Posterior vena cava (tissue), 2 donors: Measurements from ENCODE around the gene HLA-G. TPM values are rescaled to one million over a fixed set of nuclear protein-coding genes. Genes with fewer than 3 reads are reported as not detected.
"Not testable (repeated sequence)": the region's sequence is repeated elsewhere in the genome, so short reads cannot be mapped to it uniquely, and the experiment has no call there.

Source experiments
- DNase-seq: peaks from one replicate; pipeline ENCODE4 v3.0.0-alpha.2; 2020; ENCODE audit warnings: low spot score
- intact Hi-C, 2 donors: fragments of 100-400 bp; cut with DNase I; formaldehyde crosslinking; loops; one replicate each; pipeline versions ENCODE4 v1.14.1 to v1.14.2; 2022 to 2023
- long read RNA-seq, 2 donors: library from polyadenylated mRNA; unstranded; transcript quantifications; one replicate each; pipeline ENCODE4 v2.0.0, GENCODE V29; 2020 to 2021
- total RNA-seq, 2 donors: library from RNA; stranded (reverse); fragmentation: NEBNext Ultra II Directional; extraction: Animal tissue kit (Norgen Biotek cat#: 25700); gene quantifications; one replicate each; pipeline ENCODE4 v1.2.1, GENCODE V29; 2021
- donor health status: DM: yes; HTN: yes; CAD: no.
- donor health status: DM: yes; HTN: yes; CAD: no.

The HLA-G gene
- under 1 TPM in 1 of 2 donors, not detected in 1; 0.19 TPM for total RNA-seq
- long read RNA-seq, donor 1, result 0 reads
- long read RNA-seq, donor 2, result 0 reads

GRCh38 chr6:29827579-29828470 is at the start of gene HLA-G:
Gene HLA-G (plus strand): TSS chr6:29827825. CDS start chr6:29827845, 20 bp downstream.
- intact Hi-C loops, result no loop called here
- DNase-seq, result peak; percentile 78

DNA sequence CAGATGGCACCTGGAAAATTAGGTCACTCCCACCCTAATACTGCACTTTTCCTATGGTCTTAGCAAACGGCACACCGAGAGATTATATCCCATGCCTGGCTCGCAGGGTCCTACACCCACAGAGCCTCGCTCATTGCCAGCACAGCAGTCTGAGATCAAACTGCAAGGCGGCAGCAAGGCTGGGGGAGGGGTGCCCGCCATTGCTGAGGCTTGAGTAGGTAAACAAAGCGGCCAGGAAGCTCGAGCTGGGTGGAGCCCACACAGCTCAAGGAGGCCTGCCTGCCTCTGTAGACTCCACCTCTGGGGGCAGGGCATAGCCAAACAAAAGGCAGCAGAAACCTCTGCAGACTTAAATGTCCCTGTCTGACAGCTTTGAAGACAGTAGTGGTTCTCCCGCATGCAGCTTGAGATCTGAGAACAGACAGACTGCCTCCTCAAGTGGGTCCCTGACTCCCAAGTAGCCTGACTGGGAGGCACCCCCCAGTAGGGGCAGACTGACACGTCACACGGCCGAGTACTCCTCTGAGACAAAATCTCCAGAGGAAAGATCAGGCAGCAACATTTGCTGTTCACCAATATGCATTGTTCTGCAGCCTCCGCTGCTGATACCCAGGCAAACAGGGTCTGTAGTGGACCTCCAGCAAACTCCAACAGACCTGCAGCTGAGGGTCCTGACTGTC is 47.5 kb upstream of the HLA-G start:
- intact Hi-C loops, DNase-seq: not testable (repeated sequence)

DNA sequence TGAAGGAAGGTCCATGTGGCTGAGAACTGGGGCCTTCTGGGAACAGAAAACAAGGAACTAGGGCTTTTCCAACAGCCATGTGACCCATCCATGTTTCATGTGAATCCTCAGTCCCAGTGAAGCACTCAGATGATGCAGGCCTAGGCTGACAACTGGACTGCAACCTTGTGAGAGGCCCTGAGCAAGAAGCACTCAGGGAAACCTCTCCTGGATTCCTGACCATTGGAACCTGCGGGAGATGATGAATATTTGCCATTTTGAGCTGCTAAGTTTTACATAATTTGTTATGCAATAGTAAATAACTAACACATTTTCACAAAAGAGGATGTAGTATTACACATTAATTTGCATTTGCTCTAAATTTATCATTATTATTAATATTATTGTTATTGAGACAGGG is 38.4 kb upstream of the HLA-G start:
- intact Hi-C loops, result no loop called here
- DNase-seq, result no peak

GRCh38 chr6:29790626-29791025 is 37.0 kb upstream of the HLA-G start:
- intact Hi-C loops, result no loop called here
- DNase-seq, result no peak

DNA sequence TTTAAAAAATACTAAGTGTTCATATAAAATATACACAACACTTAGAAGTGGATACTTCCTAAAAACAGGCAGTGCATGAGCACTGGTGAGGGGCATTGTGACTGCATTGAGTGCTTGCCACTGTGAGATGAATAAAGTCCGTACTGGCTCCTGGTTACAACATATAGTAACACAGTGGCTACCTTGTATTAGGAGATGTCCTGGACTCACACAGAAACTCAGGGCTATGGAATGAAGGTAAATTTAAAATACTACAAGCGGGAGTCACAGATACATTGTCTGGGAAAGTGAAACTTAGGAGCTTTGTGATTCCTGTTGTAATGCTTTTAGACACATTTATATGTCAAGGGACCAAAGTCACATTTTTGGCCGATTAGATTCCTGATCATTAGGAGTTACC is 36.5 kb upstream of the HLA-G start:
- no peak for DNase-seq
- intact Hi-C loops, result no loop called here

DNA sequence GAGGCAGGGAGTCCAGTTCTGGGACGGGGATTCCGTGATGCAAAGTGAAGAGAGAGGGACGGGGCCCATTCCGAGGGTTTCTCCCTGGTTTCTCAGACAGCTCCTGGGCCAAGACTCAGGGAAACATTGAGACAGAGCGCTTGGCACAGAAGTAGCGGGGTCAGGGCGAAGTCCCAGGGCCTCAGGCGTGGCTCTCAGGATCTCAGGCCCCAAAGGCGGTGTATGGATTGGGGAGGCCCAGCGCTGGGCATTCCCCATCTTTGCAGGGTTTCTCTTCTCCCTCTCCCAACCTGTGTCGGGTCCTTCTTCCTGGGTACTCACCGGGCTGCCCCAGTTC is 35.9 kb upstream of the HLA-G start:
- intact Hi-C loops, result no loop called here
- DNase-seq, result no peak

DNA sequence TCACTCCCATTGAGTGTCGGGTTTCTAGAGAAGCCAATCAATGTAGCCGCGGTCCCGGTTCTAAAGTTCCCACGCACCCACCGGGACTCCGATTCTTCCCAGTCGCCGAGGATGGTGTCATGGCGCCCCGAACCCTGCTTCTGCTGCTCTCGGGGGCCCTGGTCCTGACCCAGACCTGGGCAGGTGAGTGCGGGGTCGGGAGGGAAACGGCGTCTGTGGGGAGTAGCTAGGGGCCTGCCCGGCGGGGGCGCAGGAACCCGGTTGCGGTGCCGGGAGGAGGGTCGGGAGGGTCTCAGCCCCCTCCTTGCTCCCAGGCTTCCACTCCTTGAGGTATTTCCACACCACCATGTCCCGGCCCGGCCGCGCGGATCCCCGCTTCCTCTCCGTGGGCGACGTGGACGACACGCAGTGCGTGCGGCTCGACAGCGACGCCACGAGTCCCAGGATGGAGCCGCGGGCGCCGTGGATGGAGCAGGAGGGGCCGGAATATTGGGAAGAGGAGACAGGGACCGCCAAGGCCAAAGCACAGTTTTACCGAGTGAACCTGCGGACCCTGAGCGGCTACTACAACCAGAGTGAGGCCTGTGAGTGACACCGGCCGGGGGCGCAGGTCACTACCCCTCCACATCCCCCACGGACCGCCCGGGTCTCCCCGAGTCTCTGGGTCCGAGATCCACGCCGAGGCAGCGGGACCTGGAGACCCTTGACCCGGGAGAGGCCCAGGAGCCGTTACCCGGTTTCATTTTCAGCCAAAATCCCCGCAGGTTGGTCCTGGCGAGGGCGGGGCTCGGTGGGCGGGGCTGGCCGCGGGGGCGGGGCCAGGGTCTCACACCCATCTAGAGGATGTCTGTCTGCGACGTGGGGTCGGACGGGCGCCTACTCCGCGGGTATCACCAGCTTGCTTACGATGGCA is 35.2 kb upstream of the HLA-G start:
- intact Hi-C loops, result no loop called here

DNA sequence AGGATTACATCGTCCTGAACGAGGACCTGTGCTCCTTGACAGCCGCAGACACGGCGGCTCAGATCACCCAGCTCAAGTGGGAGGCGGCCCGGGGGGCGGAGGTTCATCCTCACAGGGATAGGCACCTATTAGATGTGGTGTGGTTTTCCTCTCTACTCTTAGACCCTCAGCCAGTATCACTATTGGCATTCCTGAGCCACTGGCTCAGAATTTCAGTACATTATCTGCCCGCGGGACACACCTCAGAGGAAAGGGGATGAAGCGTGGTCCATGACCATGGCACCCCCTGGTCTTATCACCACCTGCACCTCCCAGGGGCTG is 34.6 kb upstream of the HLA-G start:
- DNase-seq, result peak; percentile 78
- intact Hi-C loops, result no loop called here

More for the DNA sequence above, 35.2 kb upstream of the HLA-G start:
- peak; percentile 90 for DNase-seq

DNA sequence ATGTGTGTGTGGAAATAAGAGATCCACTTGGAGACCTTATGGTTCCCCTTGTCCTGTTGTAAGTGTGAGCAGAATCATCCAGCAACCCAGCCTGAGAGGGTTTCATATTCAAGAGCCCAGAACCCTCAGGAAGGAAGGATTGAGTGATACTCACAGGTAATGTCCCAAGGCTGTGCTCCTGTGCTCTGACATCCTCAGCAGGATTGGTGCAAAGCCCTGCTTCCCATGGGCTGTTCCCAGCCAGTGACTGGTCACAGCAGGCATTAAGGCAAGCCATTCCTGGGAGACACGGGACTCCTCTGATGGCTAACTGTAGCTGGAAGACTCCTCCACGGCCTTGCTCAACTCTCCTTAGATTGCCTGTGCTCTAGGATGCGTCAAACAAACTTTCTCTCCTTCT is 33.8 kb upstream of the HLA-G start:
- DNase-seq, result no peak
- intact Hi-C loops, result no loop called here

DNA sequence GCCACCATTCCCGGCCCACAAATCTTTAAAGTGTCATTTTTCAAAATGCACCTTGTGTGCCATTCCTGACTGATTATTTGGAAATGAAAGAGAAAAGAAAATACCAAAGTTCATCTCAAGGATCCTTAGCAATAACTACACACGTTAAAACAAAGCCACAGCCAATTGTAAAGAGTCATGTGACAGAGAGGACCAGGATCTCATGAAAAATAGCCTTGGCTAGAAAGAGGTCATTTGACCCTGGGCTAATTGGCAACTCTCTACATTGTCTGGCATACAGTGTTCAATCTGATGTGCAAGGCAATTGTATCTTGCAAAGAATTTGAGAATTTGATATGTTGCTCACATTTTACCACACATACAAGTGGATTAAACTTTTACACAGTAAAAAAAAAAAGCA is 31.6 kb upstream of the HLA-G start:
- no peak for DNase-seq
- intact Hi-C loops, result no loop called here

DNA sequence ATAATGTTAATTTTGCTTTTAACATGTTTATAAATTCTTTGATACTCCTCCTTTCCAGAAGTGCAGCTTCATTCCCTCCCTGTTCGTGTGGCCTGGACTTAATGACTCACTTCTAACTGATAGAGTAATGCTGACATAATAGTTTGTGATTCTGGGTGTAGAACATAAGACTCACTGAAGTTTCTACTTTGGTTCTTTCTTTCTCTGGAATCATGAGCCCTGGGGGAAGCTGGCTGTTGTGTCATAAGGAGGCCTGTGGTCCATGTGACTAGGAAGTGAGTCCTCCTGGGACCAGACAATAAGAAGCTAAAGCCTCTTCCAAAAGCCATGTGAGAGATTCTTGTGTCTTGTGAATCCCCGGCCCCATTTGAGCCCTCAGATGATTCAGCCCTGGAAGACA is 30.5 kb upstream of the HLA-G start:
- peak; percentile 13 for DNase-seq
- intact Hi-C loops, result no loop called here

DNA sequence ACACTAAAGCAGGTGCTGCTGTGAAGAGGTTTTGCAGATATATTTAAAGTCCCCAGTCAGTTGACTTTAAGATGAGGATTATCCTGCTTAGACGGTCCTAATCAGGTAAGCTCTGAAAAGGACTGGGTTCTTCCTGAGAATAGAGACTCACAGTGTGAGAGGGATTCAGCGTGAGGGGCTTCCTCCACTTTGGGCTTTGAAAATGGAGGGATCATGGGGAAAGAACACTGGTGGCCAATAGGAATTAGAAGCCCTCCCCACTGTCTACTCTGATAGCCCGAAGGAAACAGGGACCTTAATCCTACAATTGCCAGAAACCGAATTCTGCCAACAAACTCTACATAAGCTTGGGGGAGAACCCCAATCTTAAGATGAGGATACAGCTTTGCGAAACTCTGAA is 29.7 kb upstream of the HLA-G start:
- DNase-seq, result no peak
- intact Hi-C loops, result no loop called here

- intact Hi-C loops, result no loop called here
These were observed 27.4 kb upstream of the HLA-G start for GRCh38 chr6:29800254-29800653.

GRCh38 chr6:29806387-29806786 is 21.2 kb upstream of the HLA-G start:
- intact Hi-C loops, result no loop called here

More at GRCh38 chr6:29800254-29800653, 27.4 kb upstream of the HLA-G start:
- peak; percentile 79 for DNase-seq

DNA sequence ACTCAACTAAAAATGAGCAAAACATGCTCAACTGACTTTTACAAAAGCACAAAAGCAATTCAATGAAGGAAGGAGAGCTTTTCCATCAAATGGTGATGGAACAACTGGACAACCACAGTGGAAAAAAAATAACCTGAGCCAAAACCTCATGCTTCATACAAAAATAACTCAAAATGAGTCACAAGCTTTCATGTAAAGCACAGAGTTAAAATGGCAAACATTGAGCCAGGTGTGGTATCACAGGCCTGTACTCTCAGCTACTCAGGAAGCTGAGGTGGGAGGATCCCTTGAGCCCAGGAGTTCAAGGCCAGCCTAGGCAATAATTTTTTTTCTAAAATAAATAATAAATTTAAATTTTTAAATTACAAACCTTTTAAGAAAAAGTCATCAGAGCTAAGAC is 18.4 kb upstream of the HLA-G start:
- no peak for DNase-seq
- intact Hi-C loops, result no loop called here

More at GRCh38 chr6:29806387-29806786, 21.2 kb upstream of the HLA-G start:
- no peak for DNase-seq

DNA sequence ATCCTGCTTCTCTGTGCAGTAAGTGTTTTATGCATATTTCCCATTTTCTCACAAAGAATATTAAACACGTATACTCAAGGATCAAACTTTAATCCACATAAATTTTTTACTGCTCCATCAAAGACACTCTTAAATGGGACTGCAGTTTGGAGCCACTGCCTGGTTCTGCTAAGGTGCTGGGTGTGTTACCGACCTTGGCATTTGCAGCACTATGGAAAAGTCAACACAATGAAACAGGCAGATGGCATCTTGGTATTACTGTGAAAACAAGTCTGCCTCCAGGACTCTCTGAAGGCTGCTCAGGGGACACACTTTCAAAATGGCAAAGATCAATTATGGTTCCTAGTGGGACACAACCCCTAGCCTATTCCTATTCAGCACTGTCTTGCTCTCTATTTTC is 17.3 kb upstream of the HLA-G start:
- DNase-seq, result no peak
- intact Hi-C loops, result no loop called here

- intact Hi-C loops, result no loop called here
These were observed 16.2 kb upstream of the HLA-G start for GRCh38 chr6:29811377-29811776.

GRCh38 chr6:29813066-29813465 is 14.6 kb upstream of the HLA-G start:
- peak; percentile 68 for DNase-seq
- intact Hi-C loops, result no loop called here

More at GRCh38 chr6:29811377-29811776, 16.2 kb upstream of the HLA-G start:
- peak; percentile 8 for DNase-seq

GRCh38 chr6:29813809-29814208 is 13.8 kb upstream of the HLA-G start:
- peak; percentile 65 for DNase-seq
- intact Hi-C loops, result no loop called here
